HG03521 (cell line): ENCODE measurements around the gene ABTB1.

Experiments
- ATAC-seq: cut with Tn5 transposase; IDR thresholded peaks from one replicate; pipeline ENCODE4 v1.9.1; 2021; ENCODE audit warnings: mild to moderate bottlenecking, moderate library complexity; ENCODE audit not compliant: unreplicated experiment

ABTB1 gene

DNA sequence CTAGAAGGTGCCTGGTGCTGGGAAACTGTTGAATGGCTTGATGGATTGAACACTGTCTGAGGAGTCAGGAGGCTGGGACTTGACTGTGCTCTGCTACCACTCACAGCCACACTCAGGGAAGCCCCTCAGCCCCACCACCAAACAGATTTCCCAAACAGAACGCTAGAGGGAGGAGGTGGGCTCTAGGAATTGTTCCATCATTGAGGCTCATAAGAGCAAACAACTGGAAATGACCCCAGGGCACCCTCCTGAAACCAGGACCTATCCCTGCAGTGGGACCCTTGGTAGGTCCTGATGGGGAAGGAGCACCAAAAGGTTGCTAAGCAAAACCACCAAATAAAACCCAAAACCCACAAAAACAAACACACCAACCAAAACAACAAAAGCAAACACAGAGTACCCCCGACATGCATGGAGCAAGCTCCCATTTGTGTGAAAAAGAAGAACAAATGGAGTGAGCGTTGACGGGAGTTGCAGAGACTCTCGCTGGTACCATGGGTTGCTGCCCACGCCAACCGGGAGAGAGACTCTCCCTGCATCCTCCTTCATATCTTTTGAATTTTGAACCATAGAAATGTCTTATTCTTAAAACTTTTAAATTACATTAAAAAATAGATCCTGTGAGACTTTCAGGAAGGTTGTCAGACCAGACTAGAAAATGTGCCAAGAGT is 45.6 kb downstream of the ABTB1 start:
- no peak for ATAC-seq

- ATAC-seq: no peak
Observed at GRCh38 chr3:127718916-127719290, 46.2 kb downstream of the ABTB1 start.

- ATAC-seq: no peak
Observed at GRCh38 chr3:127719369-127719768, 46.6 kb downstream of the ABTB1 start.

DNA sequence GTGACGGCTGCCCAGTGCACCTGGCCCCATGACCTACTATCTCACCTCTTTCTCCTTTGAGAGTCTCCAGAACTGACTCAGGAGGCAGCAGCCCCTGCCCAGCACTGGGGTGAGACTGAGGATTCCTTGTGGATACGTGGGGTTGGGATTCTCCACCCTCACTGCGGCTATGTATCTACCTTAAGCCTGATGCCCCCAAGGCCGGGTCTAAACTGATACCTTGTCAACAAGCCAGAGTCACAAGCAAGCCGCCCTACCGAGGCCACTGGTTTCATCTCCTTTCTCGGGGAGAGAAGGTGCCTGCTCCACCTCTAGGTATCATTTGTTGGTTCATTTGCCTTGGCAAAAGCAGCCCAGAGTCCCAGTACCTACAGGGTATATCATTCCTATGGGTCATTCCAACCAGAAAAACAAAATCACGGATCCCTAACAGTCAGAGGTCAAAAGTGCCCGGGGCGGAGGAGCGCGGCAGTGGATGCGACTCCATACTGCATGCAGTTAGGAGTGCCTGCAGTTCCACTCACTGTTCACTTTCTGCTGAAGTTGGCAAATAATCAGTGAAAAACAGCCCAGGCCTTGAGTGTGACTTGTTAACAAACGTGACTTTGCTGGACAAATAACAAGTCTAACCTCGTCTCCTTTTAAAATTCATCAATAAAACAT is 47.5 kb downstream of the ABTB1 start:
- no peak for ATAC-seq

DNA sequence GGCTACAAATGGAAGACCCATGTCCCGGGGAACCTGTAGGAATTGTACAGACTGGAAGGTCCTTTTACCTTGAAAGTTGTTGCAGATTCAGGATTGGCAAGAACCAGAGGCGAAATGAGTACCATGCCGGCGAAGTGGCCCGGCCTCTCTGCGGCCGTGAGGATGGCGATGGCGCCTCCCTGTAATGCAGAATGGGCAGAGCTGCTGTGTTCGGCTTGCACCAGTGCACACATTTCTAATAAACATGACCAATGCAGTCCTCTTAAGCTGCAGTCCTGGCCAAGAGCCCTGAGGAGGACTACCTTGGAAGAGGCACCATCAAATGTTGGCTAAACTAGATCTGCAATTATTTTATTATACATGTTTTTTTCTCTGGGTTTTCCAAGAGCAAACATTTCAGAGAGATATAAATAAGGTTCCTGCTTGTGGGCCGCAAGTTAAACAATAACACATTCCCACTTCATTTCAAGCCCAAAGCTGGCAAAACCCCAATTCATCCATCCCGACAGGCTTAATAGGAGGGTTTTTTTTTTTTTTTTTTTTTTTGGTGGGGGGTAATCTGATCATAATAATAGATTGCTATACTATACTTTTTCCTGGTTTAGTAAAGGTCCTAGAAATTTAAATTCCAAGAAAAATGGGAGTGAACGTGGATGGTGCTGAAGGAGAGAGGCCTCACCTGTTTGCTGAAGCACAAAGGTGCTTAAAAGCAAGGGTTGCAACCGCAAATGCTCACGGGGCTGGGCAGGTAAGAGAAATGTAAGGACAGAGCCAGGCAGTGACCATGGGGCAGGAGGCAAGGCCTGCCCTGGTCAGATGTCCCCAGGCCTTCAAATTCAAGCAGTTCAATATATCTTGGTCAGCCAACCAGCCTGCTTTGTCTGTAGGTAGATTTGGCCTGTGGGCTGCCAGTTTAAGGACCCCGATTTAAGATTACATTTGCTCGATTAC is 48.5 kb downstream of the ABTB1 start:
- no peak for ATAC-seq

DNA sequence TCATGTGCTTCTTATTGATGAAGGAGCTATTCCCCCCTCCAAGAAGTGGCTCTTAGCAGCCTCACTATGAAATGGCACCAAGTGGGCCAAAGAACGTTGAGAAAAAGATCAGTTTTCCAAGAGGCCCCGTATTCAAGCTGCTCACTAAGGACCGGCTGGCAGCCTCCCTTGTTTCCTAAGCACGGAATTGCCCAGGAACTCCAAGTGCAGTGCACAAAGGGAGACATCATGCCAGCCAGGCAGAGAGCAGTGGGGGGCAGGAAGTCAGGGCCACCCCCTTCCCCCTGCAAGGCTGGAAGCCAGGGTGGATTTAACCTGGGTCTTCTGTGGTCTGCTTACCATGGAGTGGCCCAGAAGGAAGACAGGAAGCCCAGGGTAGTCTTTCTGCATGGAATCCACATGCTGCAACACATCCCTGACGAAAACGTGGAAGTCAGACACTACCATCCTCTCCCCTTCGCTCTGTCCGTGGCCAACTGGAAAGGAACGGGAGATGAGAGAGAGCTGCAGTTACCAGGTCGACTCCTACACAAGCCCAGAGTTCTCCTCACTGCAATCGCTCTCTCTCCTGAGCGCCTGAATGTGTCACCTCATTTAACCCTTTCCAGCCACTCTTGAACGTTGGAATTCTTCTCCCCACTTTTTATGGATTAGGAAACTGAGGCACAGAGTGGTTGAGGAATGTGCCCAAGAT is 49.5 kb downstream of the ABTB1 start:
- no peak for ATAC-seq

DNA sequence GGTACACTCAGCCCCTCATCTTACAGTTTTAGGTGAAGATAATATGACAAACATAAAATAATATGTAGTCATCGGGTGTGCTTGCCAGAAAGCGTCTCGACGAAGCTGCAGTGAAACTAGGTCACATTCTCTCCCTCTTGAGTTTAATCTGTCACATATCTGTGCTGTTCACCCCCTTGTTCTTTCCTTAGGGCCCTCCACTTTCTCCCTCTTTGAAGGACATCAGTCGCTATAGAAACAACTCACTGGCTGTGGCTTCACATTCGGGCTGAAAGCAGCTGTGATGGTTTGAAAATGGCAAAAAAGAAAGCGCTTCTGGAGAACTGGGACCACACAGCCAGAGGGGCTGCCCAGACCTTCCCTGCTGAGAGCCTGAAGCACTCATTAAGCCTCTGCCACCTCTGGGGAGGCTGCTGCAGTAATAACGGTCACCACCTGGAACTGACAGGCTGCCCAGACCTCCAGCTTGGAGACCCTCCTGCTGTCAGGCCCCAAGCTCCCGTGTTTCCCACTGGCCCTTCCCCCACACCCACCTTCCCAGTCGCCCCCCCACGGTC is 50.3 kb downstream of the ABTB1 start:
- no peak for ATAC-seq

DNA sequence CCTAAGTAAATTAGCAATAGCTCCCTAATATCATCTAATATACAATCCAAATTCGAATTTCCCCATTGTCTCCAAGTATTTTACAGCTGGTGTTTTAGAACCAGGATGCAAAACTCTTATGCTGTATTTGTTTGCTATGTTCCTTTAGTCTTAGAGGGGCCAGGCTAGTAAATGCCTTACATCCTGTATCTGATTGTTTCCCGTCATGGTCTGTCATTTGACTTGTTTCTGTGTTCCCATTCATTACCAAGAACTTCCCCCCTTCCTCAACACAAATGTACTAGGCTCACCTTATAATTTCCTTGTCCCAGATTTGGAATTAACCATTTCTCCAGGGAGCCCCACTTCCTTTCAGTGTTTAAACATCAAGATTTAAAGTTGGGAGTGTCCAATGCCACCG is 54.1 kb downstream of the ABTB1 start:
- ATAC-seq: no peak

GRCh38 chr3:127728417-127729015 is 55.8 kb downstream of the ABTB1 start:
- no peak for ATAC-seq

GRCh38 chr3:127729556-127730056 is 56.9 kb downstream of the ABTB1 start:
- ATAC-seq: no peak

DNA sequence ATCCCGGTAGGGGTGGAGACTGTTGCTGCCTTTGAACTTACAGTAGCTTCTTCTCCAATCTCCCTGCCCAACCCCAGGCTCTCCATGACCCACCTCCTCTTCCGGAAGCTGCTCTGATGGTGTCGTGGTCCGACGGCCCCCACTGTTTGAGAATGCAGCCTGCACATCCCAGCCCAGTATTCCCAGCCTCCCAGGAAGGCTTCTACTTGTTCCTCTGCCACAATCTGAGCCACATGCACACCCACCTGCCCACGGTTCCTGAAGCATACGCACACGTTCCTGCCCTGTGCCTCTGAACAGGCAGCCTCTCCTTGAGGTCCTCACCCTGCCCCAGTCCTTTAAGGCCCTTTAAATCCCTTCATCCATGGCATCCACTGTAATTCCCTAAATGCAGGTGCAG is 57.4 kb downstream of the ABTB1 start:
- ATAC-seq: no peak
